ENCODE data around the gene TBC1D4.
"Not testable (repeated sequence)": the region's sequence is repeated elsewhere in the genome, so short reads cannot be mapped to it uniquely, and the experiment has no call there.

Gene TBC1D4

GRCh38 chr13:75319254-75319653, 162.7 kb downstream of the TBC1D4 start:
- H3K4me3 ChIP-seq (ENCODE audit: low read length): no peak overlapping the region
- TF ChIP-seq ZNF274 (IDR thresholded peaks at IDR 0.05; ENCODE audit: low read depth, low read length): no peak

- no peak for TF ChIP-seq ZNF274 (IDR thresholded peaks at IDR 0.05; ENCODE audit: low read depth, low read length)
Observed at GRCh38 chr13:75318138-75318833, 163.7 kb downstream of the TBC1D4 start.

DNA sequence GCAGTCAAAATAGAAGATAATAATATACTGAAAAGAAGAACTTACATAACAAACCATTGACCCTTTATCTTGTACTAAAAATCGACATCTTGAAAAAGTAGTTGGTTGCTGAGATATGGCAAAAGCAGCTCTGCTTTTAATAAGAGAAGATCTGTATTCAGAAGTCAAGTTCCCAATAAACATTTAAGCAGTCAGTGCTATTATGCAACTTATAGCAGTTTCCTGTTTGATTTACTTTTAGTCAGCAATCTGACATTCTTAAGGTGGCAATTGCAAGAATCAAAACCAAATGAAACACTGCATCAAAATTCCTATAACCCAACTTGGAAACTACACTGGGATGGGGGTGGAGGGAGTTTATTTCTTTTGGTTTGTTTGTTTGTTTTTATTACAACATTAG, 165.5 kb downstream of the TBC1D4 start:
- no peak overlapping the region for H3K4me3 ChIP-seq (ENCODE audit: low read length)
- TF ChIP-seq ZNF274 (IDR thresholded peaks at IDR 0.05; ENCODE audit: low read depth, low read length): no peak

More at GRCh38 chr13:75318138-75318833, 163.7 kb downstream of the TBC1D4 start:
- no peak overlapping the region for H3K4me3 ChIP-seq (ENCODE audit: low read length)

GRCh38 chr13:75312884-75313520, 169.0 kb downstream of the TBC1D4 start:
- H3K4me3 ChIP-seq (ENCODE audit: low read length): no peak overlapping the region
- no peak for TF ChIP-seq ZNF274 (IDR thresholded peaks at IDR 0.05; ENCODE audit: low read depth, low read length)

DNA sequence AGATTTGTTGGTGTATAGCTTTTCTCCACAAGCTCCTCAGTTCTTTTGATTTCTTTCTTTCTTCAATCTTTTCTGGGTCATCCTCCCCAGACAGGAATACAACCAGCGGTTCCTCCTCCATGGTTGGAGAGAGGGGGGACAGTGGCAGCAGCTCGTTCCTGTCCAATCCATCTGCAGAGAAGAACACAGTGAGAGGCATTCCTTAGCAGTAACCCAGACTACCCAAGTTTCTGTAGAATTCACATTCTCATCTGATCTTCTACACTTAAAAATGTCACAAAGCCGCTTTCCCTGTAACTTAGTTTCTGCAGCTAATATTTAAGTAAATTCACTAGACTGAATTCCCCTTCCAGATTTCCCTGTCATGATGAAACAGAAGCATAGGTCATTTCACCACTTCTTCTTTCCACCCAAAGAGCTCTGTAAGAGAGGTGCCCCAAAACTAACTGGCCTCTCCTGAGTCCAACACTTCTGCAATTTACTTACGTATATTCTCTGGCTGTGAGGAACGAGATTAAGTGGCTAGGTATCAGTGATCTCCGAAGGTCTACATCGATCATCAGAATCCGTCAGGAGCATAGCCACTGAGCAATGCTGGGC, 171.9 kb downstream of the TBC1D4 start:
- no peak overlapping the region for H3K4me3 ChIP-seq (ENCODE audit: low read length)
- no peak for TF ChIP-seq ZNF274 (IDR thresholded peaks at IDR 0.05; ENCODE audit: low read depth, low read length)

DNA sequence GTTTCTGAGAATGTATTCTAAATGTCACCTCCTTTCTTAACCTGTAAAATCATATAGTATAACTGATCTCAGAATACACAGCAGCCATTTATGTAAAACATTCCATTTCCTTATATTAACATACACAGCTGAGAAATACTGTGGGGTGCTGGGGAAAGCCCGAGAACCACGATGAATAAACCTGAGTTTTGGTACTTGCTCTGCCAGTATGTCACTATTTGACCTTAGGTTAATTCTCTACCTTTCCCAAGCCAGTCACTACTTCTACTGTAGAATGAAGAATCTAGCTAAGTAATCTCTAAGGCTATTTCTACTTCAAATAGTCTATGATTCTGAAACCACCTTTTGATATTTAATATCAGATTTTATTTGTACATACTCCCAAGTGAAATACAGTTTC, 173.7 kb downstream of the TBC1D4 start:
- no peak overlapping the region for H3K4me3 ChIP-seq (ENCODE audit: low read length)
- TF ChIP-seq ZNF274 (IDR thresholded peaks at IDR 0.05; ENCODE audit: low read depth, low read length): no peak

DNA sequence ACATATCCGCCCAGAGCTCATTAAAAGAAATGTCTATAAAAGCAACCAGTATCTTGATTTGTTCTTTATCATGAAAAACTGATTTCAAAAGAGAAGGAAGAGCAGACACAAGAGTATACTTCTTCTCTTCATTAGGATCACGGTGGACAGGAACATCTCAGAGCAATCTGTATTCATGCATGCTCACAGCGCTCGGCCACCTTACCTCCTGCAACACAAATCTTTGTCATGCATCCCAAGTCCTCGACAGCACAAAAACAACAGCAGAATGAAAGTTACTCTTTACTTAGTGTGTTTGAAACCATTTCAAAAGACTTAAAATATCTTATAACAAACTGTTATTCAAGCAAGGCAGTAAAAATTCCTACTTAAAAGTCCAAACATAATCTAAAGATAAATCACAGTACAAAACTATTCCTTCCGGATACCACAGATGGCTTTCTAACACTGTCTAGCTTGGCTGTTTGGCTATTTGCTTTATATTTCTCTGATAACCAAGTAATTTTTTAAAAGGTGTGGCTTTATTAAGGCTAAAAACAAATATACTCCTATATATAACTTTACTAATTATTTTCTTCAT, 174.5 kb downstream of the TBC1D4 start:
- no peak overlapping the region for H3K4me3 ChIP-seq (ENCODE audit: low read length)
- no peak for TF ChIP-seq ZNF274 (IDR thresholded peaks at IDR 0.05; ENCODE audit: low read depth, low read length)

DNA sequence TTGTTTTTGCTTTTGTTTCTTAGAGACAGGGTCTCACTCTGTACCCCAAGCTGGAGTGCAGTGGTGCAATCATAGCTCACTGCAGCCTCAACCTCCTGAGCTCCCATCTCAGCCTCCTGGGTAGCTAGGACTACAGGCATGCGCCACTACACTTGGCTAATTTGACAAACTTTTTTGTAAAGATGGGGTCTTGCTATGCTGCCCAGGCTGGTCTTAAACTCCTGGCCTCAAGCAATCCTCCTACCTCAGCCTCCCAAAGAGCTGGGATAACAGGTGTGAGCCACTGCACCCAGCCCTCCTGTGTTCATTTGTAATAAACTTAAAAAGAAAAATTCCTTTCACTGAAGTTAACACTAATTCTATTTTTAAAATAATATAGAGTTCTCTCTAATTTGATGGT, 175.0 kb downstream of the TBC1D4 start:
- not testable (repeated sequence) for H3K4me3 ChIP-seq (ENCODE audit: low read length)

DNA sequence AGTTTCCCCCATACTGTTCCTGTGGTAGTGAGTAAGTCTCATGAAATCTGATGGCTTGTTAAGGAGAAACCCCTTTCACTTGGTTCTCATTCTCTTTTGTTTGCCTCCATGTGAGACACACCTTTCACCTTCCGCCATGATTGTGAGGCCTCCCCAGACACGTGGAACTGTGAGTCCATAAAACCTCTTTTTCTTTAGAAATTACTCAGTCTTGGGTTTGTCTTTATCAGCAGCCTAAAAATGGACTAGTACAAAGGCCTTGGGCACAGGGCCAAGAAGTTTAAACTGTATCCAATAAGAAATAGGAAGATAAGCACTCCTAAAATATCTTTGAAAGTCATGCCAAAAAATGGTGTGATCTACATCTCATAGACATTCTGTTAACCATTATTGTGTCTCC, 176.9 kb downstream of the TBC1D4 start:
- no peak overlapping the region for H3K4me3 ChIP-seq (ENCODE audit: low read length)
- no peak for TF ChIP-seq ZNF274 (IDR thresholded peaks at IDR 0.05; ENCODE audit: low read depth, low read length)

- TF ChIP-seq ZNF274 (IDR thresholded peaks at IDR 0.05; ENCODE audit: low read depth, low read length): no peak
- no peak overlapping the region for H3K4me3 ChIP-seq (ENCODE audit: low read length)
Observed at GRCh38 chr13:75303263-75303662, 178.7 kb downstream of the TBC1D4 start.

DNA sequence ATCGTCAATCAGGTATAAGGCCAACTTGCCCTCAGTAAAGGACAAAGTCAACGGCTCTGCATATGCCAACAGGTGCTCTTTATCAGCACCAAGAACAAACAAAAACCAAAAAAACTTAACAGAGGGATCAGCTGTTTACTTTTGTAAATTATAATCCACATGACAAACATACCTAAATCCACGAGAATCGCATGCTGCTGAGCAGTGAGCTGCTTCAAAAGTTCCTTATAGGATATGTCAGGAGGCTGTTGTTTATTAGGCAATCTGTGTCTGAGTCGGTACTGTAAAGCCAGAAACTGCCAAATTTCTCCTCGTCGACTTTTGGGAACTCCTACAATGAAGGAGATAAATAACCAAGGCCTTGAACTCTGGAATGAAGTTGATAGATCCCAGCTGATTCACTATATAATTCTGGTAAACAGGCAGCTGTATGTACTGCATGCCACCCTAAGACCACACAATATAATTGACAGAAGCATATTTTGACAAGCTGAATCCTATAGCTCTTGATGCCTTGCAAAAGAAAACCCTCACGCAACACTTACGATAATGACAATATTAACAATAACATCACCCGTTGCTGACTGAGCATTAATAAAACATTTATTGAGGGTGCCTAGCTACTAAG, 179.8 kb downstream of the TBC1D4 start:
- TF ChIP-seq ZNF274 (IDR thresholded peaks at IDR 0.05; ENCODE audit: low read depth, low read length): no peak

GRCh38 chr13:75299913-75300862, 181.8 kb downstream of the TBC1D4 start:
- TF ChIP-seq ZNF274 (IDR thresholded peaks at IDR 0.05; ENCODE audit: low read depth, low read length): no peak

More for the DNA sequence above, 179.8 kb downstream of the TBC1D4 start:
- H3K4me3 ChIP-seq (ENCODE audit: low read length): no peak overlapping the region

GRCh38 chr13:75299246-75299645, 182.7 kb downstream of the TBC1D4 start:
- TF ChIP-seq ZNF274 (IDR thresholded peaks at IDR 0.05; ENCODE audit: low read depth, low read length): no peak
- H3K4me3 ChIP-seq (ENCODE audit: low read length): no peak overlapping the region; the same call in 1 of the 2 replicates

More at GRCh38 chr13:75299913-75300862, 181.8 kb downstream of the TBC1D4 start:
- H3K4me3 ChIP-seq (ENCODE audit: low read length): no peak overlapping the region; the same call in 1 of the 2 replicates
